Osteocyte (in vitro differentiated cells): Measurements from ENCODE around the gene DFFB. TPM values are rescaled to one million over a fixed set of nuclear protein-coding genes. Genes with fewer than 3 reads are reported as not detected.

Source experiments
- DNase-seq: peaks from one replicate; pipeline ENCODE4 v3.0.0; 2021; ENCODE audit warnings: mixed read lengths; ENCODE audit not compliant: unreplicated experiment; ENCODE audit errors: extremely low spot score
- H3K27ac Mint-ChIP-seq: one replicate; pipeline ENCODE4 v1.8.0; 2021; ENCODE audit warnings: mild to moderate bottlenecking, mixed read lengths; ENCODE audit not compliant: unreplicated experiment
- H3K27me3 Mint-ChIP-seq: one replicate; pipeline ENCODE4 v1.8.0; 2021; ENCODE audit warnings: mixed read lengths; ENCODE audit not compliant: unreplicated experiment
- H3K36me3 Mint-ChIP-seq: one replicate; pipeline ENCODE4 v1.8.0; 2021; ENCODE audit warnings: mixed read lengths; ENCODE audit not compliant: unreplicated experiment
- H3K4me1 Mint-ChIP-seq: one replicate; pipeline ENCODE4 v1.8.0; 2021; ENCODE audit warnings: mixed read lengths; ENCODE audit not compliant: unreplicated experiment
- H3K4me3 Mint-ChIP-seq: one replicate; pipeline ENCODE4 v1.8.0; 2021; ENCODE audit warnings: mild to moderate bottlenecking, moderate library complexity, mixed read lengths; ENCODE audit not compliant: unreplicated experiment
- H3K9me3 Mint-ChIP-seq: one replicate; pipeline ENCODE4 v1.8.0; 2021; ENCODE audit warnings: mixed read lengths; ENCODE audit not compliant: unreplicated experiment
- CTCF ChIP-seq: fragments of 200-600 bp; sonication (generic); IDR thresholded peaks from 2 replicates; pipeline ENCODE4 v1.5.0; 2021; ENCODE audit warnings: antibody characterized with exemption, mild to moderate bottlenecking, moderate library complexity
- total RNA-seq: library from RNA; stranded (reverse); gene quantifications from 2 replicates; pipeline ENCODE4 v1.2.1, GENCODE V29; 2021

DFFB gene
- total RNA-seq, 1 donor from 2014 or later, result 11.0 TPM

GRCh38 chr1:3821908-3822307 lies 35.4 kb upstream of the DFFB start:
- peaks cover 44% of the 10 kb centered on the region for H3K36me3 Mint-ChIP-seq
- no peaks in the 10 kb centered on the region for H3K27me3 Mint-ChIP-seq
- H3K4me1 Mint-ChIP-seq, result peaks cover 16% of the 10 kb centered on the region
- no peak overlapping the region for H3K27ac Mint-ChIP-seq
- H3K4me3 Mint-ChIP-seq, result no peak overlapping the region
- DNase-seq, result no peak
- no peaks in the 10 kb centered on the region for H3K9me3 Mint-ChIP-seq
- TF ChIP-seq CTCF, result no peak

DNA sequence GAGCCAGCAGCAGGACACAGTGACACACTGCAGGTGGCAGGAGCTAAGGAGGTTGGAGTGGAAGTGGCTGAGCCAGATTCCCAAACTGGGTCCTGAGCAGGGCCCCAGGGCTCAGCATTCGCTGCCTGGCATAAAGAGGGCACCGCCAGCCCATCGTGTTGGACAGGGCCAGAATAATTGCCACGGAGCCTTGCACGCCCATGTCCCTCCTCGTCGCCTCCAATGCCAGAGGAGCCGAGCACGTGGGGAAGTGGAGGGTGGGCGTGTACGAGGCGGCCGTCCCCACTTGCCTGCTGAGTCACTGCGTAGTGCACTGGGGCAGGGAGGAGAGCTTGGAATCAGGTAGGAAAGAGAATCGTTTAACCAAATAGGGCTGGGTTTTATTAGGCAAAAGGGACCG lies 34.9 kb upstream of the DFFB start:
- DNase-seq, result no peak
- no peak for TF ChIP-seq CTCF
- H3K27me3 Mint-ChIP-seq, result no peaks in the 10 kb centered on the region
- H3K36me3 Mint-ChIP-seq, result peaks cover 42% of the 10 kb centered on the region
- no peak overlapping the region for H3K27ac Mint-ChIP-seq
- peaks cover 16% of the 10 kb centered on the region for H3K4me1 Mint-ChIP-seq
- no peak overlapping the region for H3K4me3 Mint-ChIP-seq
- no peaks in the 10 kb centered on the region for H3K9me3 Mint-ChIP-seq

DNA sequence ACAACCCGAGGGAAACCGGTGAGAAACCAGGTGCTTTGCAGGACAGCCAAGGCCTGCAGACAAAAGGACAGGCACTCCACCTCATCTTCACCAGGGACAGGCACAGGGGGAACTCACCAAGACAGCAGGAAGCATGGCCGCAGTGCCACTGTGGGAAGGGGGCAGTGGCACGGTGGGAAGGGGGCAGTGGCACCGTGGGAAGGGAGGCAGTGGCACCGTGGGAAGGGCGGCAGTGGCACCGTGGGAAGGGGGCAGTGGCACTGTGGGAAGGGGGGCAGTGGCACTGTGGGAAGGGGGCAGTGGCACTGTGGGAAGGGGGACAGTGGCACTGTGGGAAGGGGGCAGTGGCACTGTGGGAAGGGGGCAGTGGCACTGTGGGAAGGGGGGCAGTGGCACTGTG lies 32.6 kb upstream of the DFFB start:
- Mint-ChIP-seq H3K9me3 (no peaks in the 10 kb centered on the region), H3K36me3 (peaks cover 52% of the 10 kb centered on the region), H3K4me3 (no peak overlapping the region), H3K4me1 (peaks cover 7% of the 10 kb centered on the region), H3K27ac (no peak overlapping the region), H3K27me3 (no peaks in the 10 kb centered on the region)
- no peak for DNase-seq
- no peak for TF ChIP-seq CTCF

GRCh38 chr1:3825356-3825755 lies 31.9 kb upstream of the DFFB start:
- H3K9me3 Mint-ChIP-seq, result no peaks in the 10 kb centered on the region
- no peak overlapping the region for H3K4me3 Mint-ChIP-seq
- H3K4me1 Mint-ChIP-seq, result no peaks in the 10 kb centered on the region
- H3K27me3 Mint-ChIP-seq, result no peaks in the 10 kb centered on the region
- TF ChIP-seq CTCF, result no peak
- peaks cover 52% of the 10 kb centered on the region for H3K36me3 Mint-ChIP-seq
- no peak overlapping the region for H3K27ac Mint-ChIP-seq
- no peak for DNase-seq

GRCh38 chr1:3827813-3828307 lies 29.4 kb upstream of the DFFB start:
- Mint-ChIP-seq H3K4me3 (no peak overlapping the region), H3K4me1 (no peaks in the 10 kb centered on the region), H3K36me3 (peaks cover 49% of the 10 kb centered on the region), H3K27me3 (no peaks in the 10 kb centered on the region), H3K9me3 (no peaks in the 10 kb centered on the region), H3K27ac (no peak overlapping the region)
- no peak for DNase-seq
- no peak for TF ChIP-seq CTCF
